ENCODE measurements around the gene ACTR2.

DNA sequence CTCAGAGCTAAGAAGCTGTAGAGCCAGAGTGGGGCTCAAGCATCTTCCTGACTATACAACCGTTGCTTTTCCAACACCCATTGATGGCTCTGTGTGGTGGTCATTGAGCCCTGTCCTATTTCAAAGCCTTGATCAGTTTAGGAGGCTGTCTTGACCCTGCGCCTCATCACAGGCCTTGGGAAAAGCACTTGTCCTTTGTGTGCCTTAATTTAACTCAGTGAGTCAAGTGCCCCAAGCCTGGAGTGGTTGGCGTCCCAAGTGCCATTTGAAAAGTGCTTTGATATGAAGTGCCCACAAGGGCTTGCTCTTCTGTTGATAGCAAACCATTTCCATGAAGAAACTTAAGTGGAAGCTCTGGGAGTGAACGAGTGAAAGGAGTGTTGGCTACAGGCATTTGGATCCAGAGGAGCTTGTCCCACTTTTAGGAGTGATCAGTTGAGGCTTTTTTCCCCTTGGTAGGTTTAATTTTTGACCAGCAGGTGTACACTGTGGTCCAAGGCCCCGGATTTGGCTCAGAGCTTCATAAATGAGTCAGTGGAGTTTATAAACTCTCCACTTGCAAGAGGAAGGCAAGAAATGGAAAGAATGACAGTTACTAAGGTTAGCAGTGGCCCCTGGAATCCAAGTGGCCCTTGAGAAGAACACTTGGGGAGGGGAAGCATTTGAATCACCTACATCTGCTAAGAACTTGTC, 50.3 kb downstream of the ACTR2 start:
- TF ChIP-seq, protein P1, sequence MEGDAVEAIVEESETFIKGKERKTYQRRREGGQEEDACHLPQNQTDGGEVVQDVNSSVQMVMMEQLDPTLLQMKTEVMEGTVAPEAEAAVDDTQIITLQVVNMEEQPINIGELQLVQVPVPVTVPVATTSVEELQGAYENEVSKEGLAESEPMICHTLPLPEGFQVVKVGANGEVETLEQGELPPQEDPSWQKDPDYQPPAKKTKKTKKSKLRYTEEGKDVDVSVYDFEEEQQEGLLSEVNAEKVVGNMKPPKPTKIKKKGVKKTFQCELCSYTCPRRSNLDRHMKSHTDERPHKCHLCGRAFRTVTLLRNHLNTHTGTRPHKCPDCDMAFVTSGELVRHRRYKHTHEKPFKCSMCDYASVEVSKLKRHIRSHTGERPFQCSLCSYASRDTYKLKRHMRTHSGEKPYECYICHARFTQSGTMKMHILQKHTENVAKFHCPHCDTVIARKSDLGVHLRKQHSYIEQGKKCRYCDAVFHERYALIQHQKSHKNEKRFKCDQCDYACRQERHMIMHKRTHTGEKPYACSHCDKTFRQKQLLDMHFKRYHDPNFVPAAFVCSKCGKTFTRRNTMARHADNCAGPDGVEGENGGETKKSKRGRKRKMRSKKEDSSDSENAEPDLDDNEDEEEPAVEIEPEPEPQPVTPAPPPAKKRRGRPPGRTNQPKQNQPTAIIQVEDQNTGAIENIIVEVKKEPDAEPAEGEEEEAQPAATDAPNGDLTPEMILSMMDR (conservative IDR thresholded peaks at IDR 0.05 in 1 of 2, IDR thresholded peaks at IDR 0.05 in 1 of 2; ENCODE audit: extremely low read depth in 1 of 2, insufficient read depth in 1 of 2, low read depth in 1 of 2, low read length in 2 of 2), result no peak
- TF ChIP-seq EZH2 (IDR thresholded peaks at IDR 0.05; ENCODE audit: borderline replicate concordance, low read length), result no peak

Data from mammary epithelial cell (primary cell).